GM06990 (cell line): ENCODE results near the gene TNFRSF8.
A peak's percentile ranks its signal among the peaks of the same experiment; 100 is the strongest.

Experiments used
- DNase-seq: peaks from one replicate; pipeline ENCODE4 v3.0.0-alpha.2; 2011; ENCODE audit not compliant: insufficient read length; ENCODE audit errors: extremely low read depth
- H3K27me3 ChIP-seq: replicated peaks from 2 replicates; pipeline ENCODE4 v1.6.0; 2011; ENCODE audit warnings: low read length; ENCODE audit not compliant: control insufficient read depth, insufficient read depth
- H3K36me3 ChIP-seq: 2 replicates; pipeline ENCODE4 v1.5.1; 2011; ENCODE audit warnings: low read length; ENCODE audit not compliant: control insufficient read depth, insufficient read depth
- H3K4me3 ChIP-seq: replicated peaks from 2 replicates; pipeline ENCODE4 v1.5.1; 2011; ENCODE audit warnings: low read depth, mild to moderate bottlenecking, control low read depth, low read length
- CTCF ChIP-seq: IDR thresholded peaks from 2 replicates; pipeline ENCODE4 v1.5.1; 2011; ENCODE audit warnings: low read length, control low read depth, mild to moderate bottlenecking, inconsistent platforms; ENCODE audit not compliant: insufficient read depth, poor library complexity, severe bottlenecking

Gene TNFRSF8

GRCh38 chr1:12166834-12167492 is 103.9 kb downstream of the TNFRSF8 start, which contains the start of gene TNFRSF1B:
Gene TNFRSF1B, plus strand, starts transcription at chr1:12166991. Its CDS starts 101 bp downstream, at chr1:12167092.
- Histone ChIP-seq H3K27me3 (no peaks in the 10 kb centered on the region), H3K36me3 (peaks cover 5% of the 10 kb centered on the region; the same call in 1 of the 2 replicates), H3K4me3 (peak within 1 kb of the TSS; percentile 68)
- DNase-seq, result peak; percentile 83
- no peak for TF ChIP-seq CTCF

- peaks cover 5% of the 10 kb centered on the region; the same call in 1 of the 2 replicates for H3K36me3 ChIP-seq
Observed at GRCh38 chr1:12167493-12168429, 104.7 kb downstream of the TNFRSF8 start.

GRCh38 chr1:12168451-12169160 is 105.5 kb downstream of the TNFRSF8 start:
- no peak for DNase-seq
- Histone ChIP-seq H3K36me3 (peaks cover 5% of the 10 kb centered on the region; the same call in 1 of the 2 replicates), H3K4me3 (peak overlapping the region; percentile 68), H3K27me3 (no peaks in the 10 kb centered on the region)
- TF ChIP-seq CTCF, result no peak

More at GRCh38 chr1:12167493-12168429, 104.7 kb downstream of the TNFRSF8 start:
- peak overlapping the region; percentile 68 for H3K4me3 ChIP-seq
- DNase-seq, result no peak
- no peak for TF ChIP-seq CTCF
- H3K27me3 ChIP-seq, result no peaks in the 10 kb centered on the region

- H3K27me3 ChIP-seq, result no peaks in the 10 kb centered on the region
- TF ChIP-seq CTCF, result no peak
- H3K36me3 ChIP-seq, result peaks cover 5% of the 10 kb centered on the region; the same call in 1 of the 2 replicates
- no peak overlapping the region for H3K4me3 ChIP-seq
- DNase-seq, result no peak
Observed at GRCh38 chr1:12169442-12170135, 106.5 kb downstream of the TNFRSF8 start.

GRCh38 chr1:12170263-12170671 is 107.2 kb downstream of the TNFRSF8 start:
- Histone ChIP-seq H3K36me3 (peaks cover 5% of the 10 kb centered on the region; the same call in 1 of the 2 replicates), H3K4me3 (no peak overlapping the region), H3K27me3 (no peaks in the 10 kb centered on the region)
- DNase-seq, result no peak
- TF ChIP-seq CTCF, result no peak
